PC-9 (cell line): ENCODE data around the gene DOCK3. TPM values are rescaled to one million over a fixed set of nuclear protein-coding genes. Genes with fewer than 3 reads are reported as not detected.

ENCODE experiments used
- BruUV-seq: library from RNA; stranded (reverse); fragments of 400-500 nt; replicated peaks from 2 replicates; lab custom pipeline; 2021; lab: Mats Ljungman, UMichigan
- CTCF ChIA-PET: fragments of 300-600 bp; sonication (Branson Sonifier 250); formaldehyde crosslinking; loops from one replicate; lab custom pipeline; 2022; ENCODE audit warnings: antibody characterized with exemption; lab: Charles Lee
- POLR2A ChIA-PET: fragments of 300-600 bp; sonication (Branson Sonifier 250); formaldehyde crosslinking; loops from one replicate; lab custom pipeline; 2022; ENCODE audit warnings: antibody characterized with exemption; ENCODE audit not compliant: unreplicated experiment; lab: Charles Lee
- DNase-seq, 2 experiments: peaks; one replicate each; pipeline versions ENCODE4 v3.0.0 to v3.0.0-alpha.2; 2015 to 2022; ENCODE audit warnings: mixed read lengths in 1 of 2
- H2AFZ ChIP-seq: fragments of 200-600 bp; sonication (generic); 2 replicates; pipeline ENCODE4 v1.8.1; 2017; ENCODE audit warnings: antibody characterized with exemption
- H3F3A ChIP-seq: fragments of 200-600 bp; sonication (generic); 2 replicates; pipeline ENCODE4 v1.8.1; 2017; ENCODE audit warnings: antibody characterized with exemption, mild to moderate bottlenecking, low read depth; ENCODE audit not compliant: insufficient read depth
- H3K27ac ChIP-seq: fragments of 200-600 bp; sonication (generic); 2 replicates; pipeline ENCODE4 v1.6.1; 2016; ENCODE audit warnings: mixed run types
- H3K27me3 ChIP-seq: fragments of 200-600 bp; sonication (generic); 2 replicates; pipeline ENCODE4 v1.6.1; 2016; ENCODE audit warnings: low read depth, mixed run types; ENCODE audit not compliant: insufficient read depth
- H3K36me3 ChIP-seq: fragments of 200-600 bp; sonication (generic); 2 replicates; pipeline ENCODE4 v1.6.1; 2016; ENCODE audit warnings: low read depth, mixed run types
- H3K4me1 ChIP-seq: fragments of 200-600 bp; sonication (generic); replicated peaks from 2 replicates; pipeline ENCODE4 v1.6.1; 2016; ENCODE audit warnings: mixed run types; ENCODE audit not compliant: insufficient read depth
- H3K4me2 ChIP-seq: fragments of 200-600 bp; sonication (generic); 2 replicates; pipeline ENCODE4 v1.6.1; 2017; ENCODE audit warnings: mixed run types
- H3K4me3 ChIP-seq: fragments of 200-600 bp; sonication (generic); 2 replicates; pipeline ENCODE4 v1.6.1; 2016; ENCODE audit warnings: mixed run types
- H3K79me2 ChIP-seq: fragments of 200-600 bp; sonication (generic); 2 replicates; pipeline ENCODE4 v1.6.1; 2017; ENCODE audit warnings: low read depth, mixed run types
- H3K9me2 ChIP-seq: fragments of 200-600 bp; sonication (generic); 2 replicates; pipeline ENCODE4 v1.8.1; 2017; ENCODE audit warnings: mild to moderate bottlenecking; ENCODE audit not compliant: insufficient read depth
- H3K9me3 ChIP-seq: fragments of 200-600 bp; sonication (generic); 2 replicates; pipeline ENCODE4 v1.8.1; 2016; ENCODE audit warnings: low read depth; ENCODE audit not compliant: insufficient read depth
- H4K20me1 ChIP-seq: fragments of 200-600 bp; sonication (generic); 2 replicates; pipeline ENCODE4 v1.8.1; 2017; ENCODE audit not compliant: insufficient read depth
- CTCF ChIP-seq: fragments of 200-600 bp; sonication (generic); conservative IDR thresholded peaks from 2 replicates; pipeline ENCODE4 v1.6.1; 2017; ENCODE audit warnings: mixed run types, antibody characterized with exemption, mild to moderate bottlenecking, moderate library complexity
- EZH2 ChIP-seq: fragments of 200-600 bp; sonication (generic); IDR thresholded peaks from 2 replicates; pipeline ENCODE4 v1.8.0; 2017; ENCODE audit warnings: antibody characterized with exemption, low read depth
- intact Hi-C: fragments of 100-400 bp; cut with micrococcal nuclease; formaldehyde crosslinking; loops from one replicate; pipeline ENCODE4 v1.10.0; 2022; ENCODE audit not compliant: unreplicated experiment
- total RNA-seq: library from RNA; stranded (reverse); gene quantifications from 2 replicates; pipeline ENCODE4 v1.2.3, GENCODE V29; 2021

DOCK3 gene
- total RNA-seq, 1 experiment from 2014 or later = 16.9 TPM

- CTCF ChIA-PET = no interaction called here
- TSS peak; percentile 16 for BruUV-seq
- POLR2A ChIA-PET = no interaction called here
These were observed 25.8 kb upstream of the DOCK3 start for GRCh38 chr3:50648944-50649343.

GRCh38 chr3:50649451-50649931 is 25.2 kb upstream of the DOCK3 start:
- Histone ChIP-seq H3K9me3 (no peaks in the 10 kb centered on the region), H3K4me2 (no peak overlapping the region), H3K79me2 (no peaks in the 10 kb centered on the region), H4K20me1 (no peaks in the 10 kb centered on the region), H2AFZ (no peak overlapping the region), H3K36me3 (no peaks in the 10 kb centered on the region), H3K4me1 (no peaks in the 10 kb centered on the region), H3K27ac (no peak overlapping the region), H3K27me3 (no peaks in the 10 kb centered on the region), H3K4me3 (no peak overlapping the region), H3F3A (peaks cover 6% of the 10 kb centered on the region; the same call in 1 of the 2 replicates), H3K9me2 (no peaks in the 10 kb centered on the region)
- no peak for DNase-seq
- TF ChIP-seq CTCF (no peak), EZH2 (no peak)
- BruUV-seq = no TSS peak
- intact Hi-C loops = no loop called here
- ChIA-PET POLR2A (no interaction called here), CTCF (no interaction called here)

More at GRCh38 chr3:50648944-50649343, 25.8 kb upstream of the DOCK3 start:
- H3K27ac ChIP-seq = no peak overlapping the region
- no peak for DNase-seq
- no peaks in the 10 kb centered on the region for H3K4me1 ChIP-seq
- H3K9me3 ChIP-seq = no peaks in the 10 kb centered on the region
- TF ChIP-seq CTCF (no peak), EZH2 (no peak)
- no peaks in the 10 kb centered on the region for H3K79me2 ChIP-seq
- no peak overlapping the region for H2AFZ ChIP-seq
- H4K20me1 ChIP-seq = no peaks in the 10 kb centered on the region
- peaks cover 6% of the 10 kb centered on the region; the same call in 1 of the 2 replicates for H3F3A ChIP-seq
- H3K9me2 ChIP-seq = no peaks in the 10 kb centered on the region
- no peak overlapping the region for H3K4me3 ChIP-seq
- no peaks in the 10 kb centered on the region for H3K27me3 ChIP-seq
- intact Hi-C loops = no loop called here
- no peaks in the 10 kb centered on the region for H3K36me3 ChIP-seq
- H3K4me2 ChIP-seq = no peak overlapping the region

GRCh38 chr3:50650018-50650417 is 24.7 kb upstream of the DOCK3 start:
- BruUV-seq = no TSS peak
- Histone ChIP-seq H3K9me2 (no peaks in the 10 kb centered on the region), H3K27ac (no peak overlapping the region), H3K36me3 (no peaks in the 10 kb centered on the region), H3F3A (peaks cover 6% of the 10 kb centered on the region; the same call in 1 of the 2 replicates), H3K4me2 (no peak overlapping the region), H3K4me3 (no peak overlapping the region), H3K79me2 (no peaks in the 10 kb centered on the region), H2AFZ (no peak overlapping the region), H3K9me3 (no peaks in the 10 kb centered on the region), H4K20me1 (no peaks in the 10 kb centered on the region), H3K27me3 (no peaks in the 10 kb centered on the region), H3K4me1 (no peaks in the 10 kb centered on the region)
- ChIA-PET CTCF (no interaction called here), POLR2A (no interaction called here)
- intact Hi-C loops = no loop called here
- no peak for DNase-seq
- TF ChIP-seq EZH2 = no peak
- TF ChIP-seq CTCF = no peak
